NCI-H2227 (cell line): ENCODE data around the gene DHFR2.

Experiments used
- DNase-seq: peaks from one replicate; lab custom pipeline; 2025; ENCODE audit not compliant: unreplicated experiment; lab: John Stamatoyannopoulos, UW

DHFR2 gene

GRCh38 chr3:94008253-94008652 is 54.5 kb downstream of the DHFR2 start:
- DNase-seq = no peak
